H1 (cell line): ENCODE measurements around the gene DISC1. TPM values are rescaled to one million over a fixed set of nuclear protein-coding genes. Genes with fewer than 3 reads are reported as not detected.

Experiments used
- CTCF ChIA-PET: fragments of 300-600 bp; sonication (Branson Sonifier 250); formaldehyde crosslinking; loops from one replicate; lab custom pipeline; 2021; ENCODE audit not compliant: partially characterized antibody; lab: Charles Lee
- POLR2A ChIA-PET: fragments of 300-600 bp; sonication (Branson Sonifier 250); formaldehyde crosslinking; loops from one replicate; lab custom pipeline; 2021; ENCODE audit warnings: inconsistent platforms; ENCODE audit not compliant: partially characterized antibody; lab: Charles Lee
- DNase-seq, 2 experiments: peaks; one replicate each; pipeline versions ENCODE4 v3.0.0 to v3.0.0-alpha.2; 2010 to 2022; ENCODE audit warnings: low spot score in 2 of 2, low read depth in 1 of 2, mixed read lengths in 1 of 2
- FAIRE-seq: peaks from 2 replicates; lab custom pipeline; 2011; peaks lifted over from hg19 to GRCh38; lab: Jason Lieb, UNC
- H2AFZ ChIP-seq: 2 replicates; pipeline ENCODE4 v1.8.1; 2012; ENCODE audit warnings: low read length, inconsistent platforms
- H2AK5ac ChIP-seq: 2 replicates; pipeline ENCODE4 v1.6.1; 2013; ENCODE audit warnings: low read depth, low read length
- H2BK120ac ChIP-seq: replicated peaks from 2 replicates; pipeline ENCODE3; 2013; ENCODE audit warnings: low read depth, low read length, inconsistent platforms
- H2BK12ac ChIP-seq: 2 replicates; pipeline ENCODE4 v1.6.1; 2013; ENCODE audit warnings: low read depth, low read length
- H2BK15ac ChIP-seq: 2 replicates; pipeline ENCODE4 v1.6.1; 2013; ENCODE audit warnings: low read length
- H2BK20ac ChIP-seq: 2 replicates; pipeline ENCODE4 v1.6.1; 2013; ENCODE audit warnings: low read length
- H2BK5ac ChIP-seq: 2 replicates; pipeline ENCODE4 v1.6.1; 2013; ENCODE audit warnings: low read depth, low read length
- H3K14ac ChIP-seq: 2 replicates; pipeline ENCODE4 v1.6.1; 2013; ENCODE audit warnings: inconsistent platforms; ENCODE audit not compliant: insufficient read length
- H3K18ac ChIP-seq: 2 replicates; pipeline ENCODE4 v1.6.1; 2013; ENCODE audit warnings: low read length; ENCODE audit errors: extremely low read depth
- H3K23ac ChIP-seq: 2 replicates; pipeline ENCODE4 v1.6.1; 2013; ENCODE audit warnings: inconsistent platforms; ENCODE audit not compliant: insufficient read length
- H3K23me2 ChIP-seq: 2 replicates; pipeline ENCODE4 v1.6.1; 2013; ENCODE audit warnings: low read depth, low read length
- H3K27ac ChIP-seq: 2 replicates; pipeline ENCODE4 v1.6.1; 2011; ENCODE audit warnings: low read depth, low read length, inconsistent platforms
- H3K27me3 ChIP-seq, 4 experiments: replicated peaks in 1 of 4; 1 replicate in 1 of 4; 2 replicates in 3 of 4; pipeline versions ENCODE4 v1.6.1 to v1.8.1; 2011 to 2013; ENCODE audit warnings: low read length in 3 of 4, mild to moderate bottlenecking in 3 of 4, inconsistent platforms in 2 of 4, mixed read lengths in 2 of 4, moderate library complexity in 1 of 4; ENCODE audit not compliant: control insufficient read depth in 3 of 4, insufficient read depth in 3 of 4; ENCODE audit errors: extremely low read depth in 1 of 4
- H3K36me3 ChIP-seq, 4 experiments: 2 replicates each; pipeline versions ENCODE4 v1.6.1 to v1.8.1; 2011 to 2013; ENCODE audit warnings: mild to moderate bottlenecking in 4 of 4, low read length in 3 of 4, moderate library complexity in 2 of 4, control low read depth in 1 of 4, inconsistent platforms in 1 of 4; ENCODE audit not compliant: insufficient read depth in 4 of 4, control insufficient read depth in 2 of 4
- H3K4ac ChIP-seq: replicated peaks from 2 replicates; pipeline ENCODE3; 2013; ENCODE audit warnings: low read length, low read depth, mixed read lengths, inconsistent platforms; ENCODE audit not compliant: insufficient read length
- H3K4me1 ChIP-seq, 4 experiments: replicated peaks in 1 of 4; 1 replicate in 1 of 4; 2 replicates in 3 of 4; pipeline versions ENCODE4 v1.6.1 to v1.8.1; 2011 to 2013; ENCODE audit warnings: low read length in 3 of 4, inconsistent platforms in 2 of 4, mixed read lengths in 1 of 4; ENCODE audit not compliant: insufficient read depth in 4 of 4, control insufficient read depth in 3 of 4
- H3K4me2 ChIP-seq, 2 experiments: 2 replicates each; pipeline versions ENCODE4 v1.6.1 to v1.8.1; 2011 to 2013; ENCODE audit warnings: low read depth in 2 of 2, low read length in 2 of 2, control low read depth in 1 of 2, inconsistent platforms in 1 of 2, mild to moderate bottlenecking in 1 of 2; ENCODE audit not compliant: insufficient read depth in 1 of 2
- H3K4me3 ChIP-seq, 4 experiments: fragments of 200-600, 300-600 bp in 1 of 4; sonication (generic), shearing (Covaris generic), sonication (Bioruptor Twin) in 1 of 4; 2 replicates each; pipeline versions ENCODE4 v1.5.1 to v1.8.1; 2011 to 2016; ENCODE audit warnings: low read length in 4 of 4, low read depth in 3 of 4, control low read depth in 2 of 4, inconsistent platforms in 2 of 4, mild to moderate bottlenecking in 2 of 4, mixed read lengths in 1 of 4, moderate library complexity in 1 of 4; ENCODE audit not compliant: insufficient read depth in 2 of 4; ENCODE audit errors: extremely low read depth in 1 of 4
- H3K56ac ChIP-seq: replicated peaks from 2 replicates; pipeline ENCODE3; 2013; ENCODE audit warnings: low read depth, mild to moderate bottlenecking, mixed read lengths, low read length, inconsistent platforms; ENCODE audit not compliant: insufficient read length
- H3K79me1 ChIP-seq: 2 replicates; pipeline ENCODE4 v1.6.1; 2013; ENCODE audit warnings: low read depth, low read length, control low read depth
- H3K79me2 ChIP-seq, 2 experiments: 2 replicates each; pipeline versions ENCODE4 v1.6.1 to v1.8.1; 2012 to 2013; ENCODE audit warnings: low read length in 2 of 2, mild to moderate bottlenecking in 2 of 2, inconsistent platforms in 1 of 2; ENCODE audit not compliant: insufficient read depth in 2 of 2, control insufficient read depth in 1 of 2
- H3K9ac ChIP-seq, 4 experiments: replicated peaks in 1 of 4; 1 replicate in 1 of 4; 2 replicates in 3 of 4; pipeline versions ENCODE4 v1.6.1 to v1.8.1; 2011 to 2013; ENCODE audit warnings: low read depth in 3 of 4, low read length in 3 of 4, control low read depth in 2 of 4, mild to moderate bottlenecking in 2 of 4, moderate library complexity in 2 of 4, inconsistent platforms in 1 of 4; ENCODE audit errors: extremely low read depth in 1 of 4
- H3K9me3 ChIP-seq, 2 experiments: 2 replicates each; pipeline versions ENCODE4 v1.6.1 to v1.8.1; 2012 to 2013; ENCODE audit warnings: mild to moderate bottlenecking in 2 of 2, moderate library complexity in 2 of 2, control low read depth in 1 of 2, inconsistent platforms in 1 of 2, low read depth in 1 of 2, low read length in 1 of 2, mixed read lengths in 1 of 2; ENCODE audit not compliant: insufficient read depth in 2 of 2
- H4K20me1 ChIP-seq, 2 experiments: replicated peaks in 1 of 2; 2 replicates each; pipeline versions ENCODE3 to v1.8.1; 2011 to 2013; ENCODE audit warnings: inconsistent platforms in 2 of 2, low read length in 2 of 2, mild to moderate bottlenecking in 1 of 2; ENCODE audit not compliant: insufficient read depth in 2 of 2, control insufficient read depth in 1 of 2
- H4K5ac ChIP-seq: 2 replicates; pipeline ENCODE4 v1.6.1; 2013; ENCODE audit warnings: low read length, low read depth, mixed read lengths, inconsistent platforms; ENCODE audit not compliant: insufficient read length
- H4K8ac ChIP-seq: 2 replicates; pipeline ENCODE4 v1.8.0; 2013; ENCODE audit warnings: mild to moderate bottlenecking, moderate library complexity, low read length, inconsistent platforms; ENCODE audit not compliant: insufficient read depth; ENCODE audit errors: extremely low read depth
- H4K91ac ChIP-seq: replicated peaks from 2 replicates; pipeline ENCODE3; 2013; ENCODE audit warnings: low read length, mixed read lengths, inconsistent platforms; ENCODE audit not compliant: insufficient read length
- ASH2L ChIP-seq: fragments of 200-600, 300-600 bp; sonication (generic); IDR thresholded peaks from one replicate; pipeline ENCODE4 v1.7.1; 2017; ENCODE audit warnings: low read length
- CHD2 ChIP-seq: IDR thresholded peaks from 2 replicates; pipeline ENCODE4 v1.6.1; 2012; ENCODE audit warnings: low read length, improper control_type of control experiment
- JUND ChIP-seq: IDR thresholded peaks from 2 replicates; pipeline ENCODE4 v1.6.1; 2011; ENCODE audit warnings: mild to moderate bottlenecking, improper control_type of control experiment, low read length
- POU5F1 ChIP-seq: IDR thresholded peaks from 2 replicates; pipeline ENCODE4 v1.6.1; 2011; ENCODE audit warnings: low read depth, mild to moderate bottlenecking, low read length, moderate library complexity
- RFX5 ChIP-seq: IDR thresholded peaks from 2 replicates; pipeline ENCODE4 v1.6.1; 2011; ENCODE audit warnings: low read depth, low read length, improper control_type of control experiment, borderline replicate concordance
- RXRA ChIP-seq: IDR thresholded peaks from 2 replicates; pipeline ENCODE4 v1.6.1; 2011; ENCODE audit warnings: low read depth, mild to moderate bottlenecking, low read length, moderate library complexity; ENCODE audit not compliant: insufficient read depth
- SP1 ChIP-seq: IDR thresholded peaks from 2 replicates; pipeline ENCODE4 v1.6.1; 2011; ENCODE audit warnings: low read depth, low read length
- WGBS, 2 experiments: shearing (Covaris generic) in 1 of 2; methylation state at CpG; one replicate each; pipeline versions ENCODE4 v1.1.6 to v1.1.7; 2013 to 2015; ENCODE audit warnings: low lambda C conversion rate in 2 of 2, mixed read lengths in 2 of 2, inconsistent platforms in 1 of 2, low coverage in 1 of 2, missing lambda C conversion rate in 1 of 2; ENCODE audit not compliant: insufficient replicate concordance in 2 of 2, insufficient coverage in 1 of 2, insufficient read length in 1 of 2; ENCODE audit errors: extremely low coverage in 1 of 2, missing lambda C conversion rate in 1 of 2; 5-methylcytosine and 5-hydroxymethylcytosine counted together
- polyA plus RNA-seq, 7 experiments: library from polyadenylated mRNA; depleted of rRNA in 3 of 7; stranded (reverse) in 5 of 7; unstranded in 2 of 7; fragments of >200 nt in 5 of 7; fragments of 200-250 nt in 2 of 7; gene quantifications; 1 replicate in 5 of 7; 2 replicates in 1 of 7; 4 replicates in 1 of 7; pipeline versions ENCODE4 v1.2.1 to v1.2.3, GENCODE V29; 2011 to 2013; ENCODE audit warnings: missing spikeins in 2 of 7, mixed read lengths in 2 of 7
- total RNA-seq: library from RNA; stranded (reverse); fragmentation: NEBNext Ultra II Directional; extraction: Animal tissue kit (Norgen Biotek cat#: 25700); gene quantifications from 2 replicates; pipeline ENCODE4 v1.2.1, GENCODE V29; 2021

Gene DISC1
- total and polyA plus RNA-seq, 2 of the 8 experiments (the other 6 are each of a cell fraction or from before 2014, with no cell fraction given) = 1.1 to 3.5 TPM

DNA sequence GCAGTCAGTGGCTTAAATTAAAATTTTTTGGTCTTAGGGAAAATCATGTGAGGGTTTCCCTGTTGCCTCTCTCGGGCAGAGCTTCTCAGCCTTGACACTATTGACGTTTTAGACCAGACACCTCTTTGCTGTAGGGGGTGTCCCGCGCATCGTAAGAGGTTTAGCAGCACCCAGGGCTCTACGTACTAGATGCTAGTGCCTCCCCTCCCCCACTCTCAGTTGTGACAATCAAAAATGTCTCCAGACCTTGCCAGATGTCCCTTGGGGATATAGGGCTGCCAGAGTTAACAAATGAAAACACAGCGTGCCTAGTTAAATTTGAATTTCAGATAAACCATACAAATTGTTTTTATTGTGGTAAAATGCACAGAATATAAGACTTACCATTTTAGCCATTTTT is 293.3 kb downstream of the DISC1 start:
- Histone ChIP-seq H3K4me1 (no peaks in the 10 kb centered on the region; a peak in 1 of 7 replicates), H3K4me3 (no peak overlapping the region), H4K20me1 (no peaks in the 10 kb centered on the region), H3K27me3 (no peaks in the 10 kb centered on the region; a peak in 1 of 7 replicates), H3K23me2 (no peaks in the 10 kb centered on the region), H4K8ac (no peak overlapping the region; the same call in 1 of the 2 replicates), H4K91ac (no peak overlapping the region), H3K9me3 (no peaks in the 10 kb centered on the region), H3K79me2 (no peaks in the 10 kb centered on the region), H2BK5ac (no peak overlapping the region), H2BK120ac (no peak overlapping the region), H2BK12ac (no peak overlapping the region), H3K18ac (no peak overlapping the region), H2AFZ (no peak overlapping the region), H2BK15ac (no peak overlapping the region), H3K23ac (no peak overlapping the region), H4K5ac (no peak overlapping the region), H3K79me1 (no peaks in the 10 kb centered on the region), H2BK20ac (no peak overlapping the region), H3K27ac (no peak overlapping the region), H3K14ac (no peak overlapping the region), H3K9ac (no peak overlapping the region), H2AK5ac (no peak overlapping the region), H3K4me2 (no peak overlapping the region), H3K56ac (no peak overlapping the region), H3K36me3 (no peaks in the 10 kb centered on the region), H3K4ac (no peak overlapping the region)
- POLR2A ChIA-PET = no interaction called here
- FAIRE-seq (no peak), DNase-seq (no peak)
- CTCF ChIA-PET = interaction anchor here (0.8 to 3.7 kb wide), 7 partner anchors 9 to 574 kb away, joined by 3 to 24 read pairs (median 3); no protein-coding TSS in a partner anchor
- WGBS, 2 experiments = 80% methylated on average over 7 of the region's 7 CpGs; no CpG with 5 or more reads in 1 of the 2 experiments
- TF ChIP-seq JUND (no peak), POU5F1 (no peak), RFX5 (no peak), RXRA (no peak), CHD2 (no peak), SP1 (no peak), ASH2L (no peak)
